ENCODE results near the gene DLX3.

Gene DLX3

GRCh38 chr17:49993423-49994060, 1.5 kb downstream of the DLX3 start:
- no peak overlapping the region for H2BK5ac ChIP-seq (ENCODE audit: low read depth, low read length, poor library complexity, severe bottlenecking)
- H2BK15ac ChIP-seq (ENCODE audit: low read depth, poor library complexity, severe bottlenecking) = no peak overlapping the region
- DNase-seq = no peak
- no peak overlapping the region for H2BK12ac ChIP-seq (ENCODE audit: low read length in 2 of 2)
- no peak overlapping the region for H3K23ac ChIP-seq (ENCODE audit: low read length in 2 of 2)
- H3K27me3 ChIP-seq (ENCODE audit: control insufficient read depth in 1 of 2, insufficient read depth in 1 of 2, low read length in 2 of 2) = peaks cover 75 to 77% of the 10 kb centered on the region in 2 experiments
- no peaks in the 10 kb centered on the region for H3K9me3 ChIP-seq (ENCODE audit: control insufficient read depth, low read length)
- no peak overlapping the region for H2AK5ac ChIP-seq (ENCODE audit: low read length, severe bottlenecking)
- H3K18ac ChIP-seq (ENCODE audit: low read depth in 1 of 2, low read length in 2 of 2) = no peak overlapping the region
- peak overlapping the region; percentile 82 for H3K4me2 ChIP-seq (ENCODE audit: low read length, poor library complexity, severe bottlenecking)
- no peak overlapping the region for H2BK120ac ChIP-seq (ENCODE audit: low read depth, low read length)
- H3K4me1 ChIP-seq (ENCODE audit: control insufficient read depth, insufficient read depth, low read depth, low read length) = peaks cover 35% of the 10 kb centered on the region
- H4K91ac ChIP-seq (ENCODE audit: low read length) = no peak overlapping the region
- peak overlapping the region; percentile 50 to 77 for H3K4me3 ChIP-seq (ENCODE audit: insufficient read depth in 1 of 2, low read depth in 1 of 2, low read length in 2 of 2)
- no peak overlapping the region for H3K4ac ChIP-seq (ENCODE audit: low read depth in 1 of 2, low read length in 2 of 2)
- no peak overlapping the region for H3K27ac ChIP-seq (ENCODE audit: low read length, poor library complexity, severe bottlenecking)
- no peak overlapping the region for H2AFZ ChIP-seq (ENCODE audit: low read depth, low read length)
- H4K8ac ChIP-seq (ENCODE audit: low read length) = no peak overlapping the region
- no peaks in the 10 kb centered on the region for H3K79me1 ChIP-seq (replicated peaks; ENCODE audit: low read length, poor library complexity, severe bottlenecking)
- under 1% methylated on average over 54 of the region's 77 CpGs for WGBS
- peak overlapping the region; percentile 68 for H3K9ac ChIP-seq (ENCODE audit: low read length)
- no peak overlapping the region for H3K14ac ChIP-seq (ENCODE audit: low read length in 2 of 2)
- H3K36me3 ChIP-seq (ENCODE audit: control insufficient read depth in 1 of 2, insufficient read depth in 2 of 2, low read depth in 1 of 2, low read length in 2 of 2) = no peaks in the 10 kb centered on the region

DNA sequence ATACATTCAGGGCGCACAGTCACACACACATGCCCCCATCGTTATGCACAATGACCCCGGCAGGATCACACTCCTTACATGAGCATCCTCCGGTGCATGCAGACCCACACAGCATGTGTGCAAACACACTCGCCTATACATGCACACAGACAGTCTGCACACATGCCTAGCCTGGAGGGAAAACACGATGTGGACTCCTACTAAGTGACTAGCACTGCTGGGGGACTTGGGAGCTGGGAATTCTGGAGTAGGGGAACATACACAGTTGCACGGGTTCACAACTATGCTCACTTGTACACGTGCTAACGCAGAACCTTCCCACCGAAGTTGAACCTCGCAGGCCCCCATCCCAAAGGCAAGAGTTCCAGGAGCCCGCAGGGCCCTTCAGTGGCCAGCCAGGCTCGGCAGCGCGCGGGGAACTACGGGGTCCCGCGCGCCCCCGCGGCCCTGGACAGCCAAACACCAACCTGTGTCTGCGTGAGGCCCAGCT, 2.0 kb downstream of the DLX3 start:
- H3K27me3 ChIP-seq (ENCODE audit: control insufficient read depth in 1 of 2, insufficient read depth in 1 of 2, low read length in 2 of 2) = peaks cover 78 to 82% of the 10 kb centered on the region in 2 experiments
- no peak overlapping the region for H3K18ac ChIP-seq (ENCODE audit: low read depth in 1 of 2, low read length in 2 of 2)
- H2BK5ac ChIP-seq (ENCODE audit: low read depth, low read length, poor library complexity, severe bottlenecking) = no peak overlapping the region
- no peak overlapping the region for H4K91ac ChIP-seq (ENCODE audit: low read length)
- H2BK15ac ChIP-seq (ENCODE audit: low read depth, poor library complexity, severe bottlenecking) = no peak overlapping the region
- peaks cover 36% of the 10 kb centered on the region for H3K4me1 ChIP-seq (ENCODE audit: control insufficient read depth, insufficient read depth, low read depth, low read length)
- no peak overlapping the region for H2BK120ac ChIP-seq (ENCODE audit: low read depth, low read length)
- no peak overlapping the region for H2AK5ac ChIP-seq (ENCODE audit: low read length, severe bottlenecking)
- no peaks in the 10 kb centered on the region for H3K79me1 ChIP-seq (replicated peaks; ENCODE audit: low read length, poor library complexity, severe bottlenecking)
- H3K4me2 ChIP-seq (ENCODE audit: low read length, poor library complexity, severe bottlenecking) = peak overlapping the region; percentile 82
- peak overlapping the region; percentile 50 to 77 for H3K4me3 ChIP-seq (ENCODE audit: insufficient read depth in 1 of 2, low read depth in 1 of 2, low read length in 2 of 2)
- H2BK12ac ChIP-seq (ENCODE audit: low read length in 2 of 2) = no peak overlapping the region
- no peak for DNase-seq
- no peaks in the 10 kb centered on the region for H3K36me3 ChIP-seq (ENCODE audit: control insufficient read depth in 1 of 2, insufficient read depth in 2 of 2, low read depth in 1 of 2, low read length in 2 of 2)
- H3K27ac ChIP-seq (ENCODE audit: low read length, poor library complexity, severe bottlenecking) = no peak overlapping the region
- H3K14ac ChIP-seq (ENCODE audit: low read length in 2 of 2) = no peak overlapping the region
- H3K23ac ChIP-seq (ENCODE audit: low read length in 2 of 2) = no peak overlapping the region
- no peak overlapping the region for H3K4ac ChIP-seq (ENCODE audit: low read depth in 1 of 2, low read length in 2 of 2)
- H4K8ac ChIP-seq (ENCODE audit: low read length) = no peak overlapping the region
- no peaks in the 10 kb centered on the region for H3K9me3 ChIP-seq (ENCODE audit: control insufficient read depth, low read length)
- H2AFZ ChIP-seq (ENCODE audit: low read depth, low read length) = no peak overlapping the region
- WGBS = 11% methylated on average over 22 of the region's 23 CpGs
- H3K9ac ChIP-seq (ENCODE audit: low read length) = no peak overlapping the region

DNA sequence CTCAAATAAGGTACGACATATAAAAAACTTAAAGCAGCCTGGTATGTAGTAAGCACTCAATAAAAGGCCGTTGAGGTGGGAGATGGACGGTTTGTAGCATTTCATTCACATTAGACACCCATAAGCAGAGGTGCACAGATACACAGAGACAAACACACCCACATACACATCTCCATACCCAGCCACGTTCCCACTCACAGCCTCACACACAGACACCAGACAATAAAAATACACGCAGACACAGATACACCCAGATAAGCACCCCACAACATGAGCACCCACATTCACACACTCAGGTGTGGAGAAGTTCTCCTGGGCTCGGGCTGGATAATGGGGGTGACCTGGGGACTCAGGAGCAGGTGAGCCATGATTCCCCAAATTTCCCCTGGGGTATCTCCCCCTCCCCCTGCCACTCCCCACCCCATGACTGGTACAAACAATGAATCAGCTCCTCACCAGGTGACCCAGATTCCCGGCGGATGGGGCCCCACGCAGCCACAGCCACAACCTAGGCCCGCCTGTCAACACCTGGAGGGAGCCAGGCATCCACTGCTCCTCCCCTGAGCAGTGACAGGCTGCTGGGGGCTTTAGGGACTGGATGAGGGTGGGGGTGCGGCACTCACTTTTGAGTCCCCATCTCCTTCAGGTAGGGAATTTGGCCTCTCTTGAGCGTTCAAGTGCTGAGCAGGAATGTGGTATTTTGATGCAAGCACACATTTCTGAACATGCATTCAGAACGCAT, 2.7 kb downstream of the DLX3 start:
- 61% methylated on average over 12 of the region's 13 CpGs for WGBS
- no peak for DNase-seq
- H3K9ac ChIP-seq (ENCODE audit: low read length) = no peak overlapping the region
- no peak overlapping the region for H2BK120ac ChIP-seq (ENCODE audit: low read depth, low read length)
- no peak overlapping the region for H4K8ac ChIP-seq (ENCODE audit: low read length)
- no peak overlapping the region for H2AK5ac ChIP-seq (ENCODE audit: low read length, severe bottlenecking)
- H3K4me1 ChIP-seq (ENCODE audit: control insufficient read depth, insufficient read depth, low read depth, low read length) = peaks cover 33% of the 10 kb centered on the region
- H3K4ac ChIP-seq (ENCODE audit: low read depth in 1 of 2, low read length in 2 of 2) = no peak overlapping the region
- H2BK5ac ChIP-seq (ENCODE audit: low read depth, low read length, poor library complexity, severe bottlenecking) = no peak overlapping the region
- no peak overlapping the region for H3K18ac ChIP-seq (ENCODE audit: low read depth in 1 of 2, low read length in 2 of 2)
- no peak overlapping the region for H3K23ac ChIP-seq (ENCODE audit: low read length in 2 of 2)
- H3K27me3 ChIP-seq (ENCODE audit: control insufficient read depth in 1 of 2, insufficient read depth in 1 of 2, low read length in 2 of 2) = peaks cover 80 to 88% of the 10 kb centered on the region in 2 experiments
- H2BK15ac ChIP-seq (ENCODE audit: low read depth, poor library complexity, severe bottlenecking) = no peak overlapping the region
- H2BK12ac ChIP-seq (ENCODE audit: low read length in 2 of 2) = no peak overlapping the region
- no peak overlapping the region for H3K27ac ChIP-seq (ENCODE audit: low read length, poor library complexity, severe bottlenecking)
- H3K36me3 ChIP-seq (ENCODE audit: control insufficient read depth in 1 of 2, insufficient read depth in 2 of 2, low read depth in 1 of 2, low read length in 2 of 2) = no peaks in the 10 kb centered on the region
- no peak overlapping the region for H3K4me3 ChIP-seq (ENCODE audit: insufficient read depth in 1 of 2, low read depth in 1 of 2, low read length in 2 of 2)
- no peaks in the 10 kb centered on the region for H3K9me3 ChIP-seq (ENCODE audit: control insufficient read depth, low read length)
- no peak overlapping the region for H3K4me2 ChIP-seq (ENCODE audit: low read length, poor library complexity, severe bottlenecking)
- H3K79me1 ChIP-seq (replicated peaks; ENCODE audit: low read length, poor library complexity, severe bottlenecking) = no peaks in the 10 kb centered on the region
- H4K91ac ChIP-seq (ENCODE audit: low read length) = no peak overlapping the region
- H3K14ac ChIP-seq (ENCODE audit: low read length in 2 of 2) = no peak overlapping the region
- H2AFZ ChIP-seq (ENCODE audit: low read depth, low read length) = no peak overlapping the region

DNA sequence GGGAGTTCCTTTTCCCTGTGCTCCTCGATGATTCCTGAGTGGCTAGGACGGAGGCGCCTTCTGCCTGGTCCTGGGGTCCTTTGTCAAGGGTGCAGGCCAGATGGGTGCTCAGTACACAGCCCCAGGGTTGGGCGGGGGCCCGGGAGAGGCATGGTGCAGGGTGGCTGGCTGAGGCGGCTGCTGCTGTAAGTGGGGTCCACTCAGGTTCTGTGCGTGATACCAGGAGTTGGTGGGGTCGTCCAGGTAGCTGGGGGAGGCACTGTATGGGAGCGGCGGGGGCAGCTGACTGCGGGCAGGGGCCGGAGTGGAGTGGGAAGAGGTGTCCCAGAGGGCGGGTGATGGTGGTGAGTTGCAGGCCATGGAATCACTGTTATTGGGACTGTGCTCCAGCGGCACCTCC, 3.6 kb downstream of the DLX3 start:
- peaks cover 85 to 93% of the 10 kb centered on the region in 2 experiments for H3K27me3 ChIP-seq (ENCODE audit: control insufficient read depth in 1 of 2, insufficient read depth in 1 of 2, low read length in 2 of 2)
- H2BK12ac ChIP-seq (ENCODE audit: low read length in 2 of 2) = no peak overlapping the region
- no peak overlapping the region for H2AK5ac ChIP-seq (ENCODE audit: low read length, severe bottlenecking)
- no peak overlapping the region for H3K4me3 ChIP-seq (ENCODE audit: insufficient read depth in 1 of 2, low read depth in 1 of 2, low read length in 2 of 2)
- H3K9me3 ChIP-seq (ENCODE audit: control insufficient read depth, low read length) = no peaks in the 10 kb centered on the region
- peak overlapping the region; percentile 34 for H2BK5ac ChIP-seq (ENCODE audit: low read depth, low read length, poor library complexity, severe bottlenecking)
- no peak for DNase-seq
- H3K14ac ChIP-seq (ENCODE audit: low read length in 2 of 2) = no peak overlapping the region
- H4K8ac ChIP-seq (ENCODE audit: low read length) = no peak overlapping the region
- no peak overlapping the region for H3K27ac ChIP-seq (ENCODE audit: low read length, poor library complexity, severe bottlenecking)
- no peak overlapping the region for H3K18ac ChIP-seq (ENCODE audit: low read depth in 1 of 2, low read length in 2 of 2)
- no peak overlapping the region for H2BK120ac ChIP-seq (ENCODE audit: low read depth, low read length)
- no peak overlapping the region for H3K4ac ChIP-seq (ENCODE audit: low read depth in 1 of 2, low read length in 2 of 2)
- H2AFZ ChIP-seq (ENCODE audit: low read depth, low read length) = no peak overlapping the region
- no peak overlapping the region for H3K4me2 ChIP-seq (ENCODE audit: low read length, poor library complexity, severe bottlenecking)
- no peaks in the 10 kb centered on the region for H3K79me1 ChIP-seq (replicated peaks; ENCODE audit: low read length, poor library complexity, severe bottlenecking)
- H3K9ac ChIP-seq (ENCODE audit: low read length) = no peak overlapping the region
- no peak overlapping the region for H3K23ac ChIP-seq (ENCODE audit: low read length in 2 of 2)
- H3K36me3 ChIP-seq (ENCODE audit: control insufficient read depth in 1 of 2, insufficient read depth in 2 of 2, low read depth in 1 of 2, low read length in 2 of 2) = no peaks in the 10 kb centered on the region
- WGBS = 76% methylated on average over 13 of the region's 14 CpGs
- no peak overlapping the region for H4K91ac ChIP-seq (ENCODE audit: low read length)
- peaks cover 27% of the 10 kb centered on the region for H3K4me1 ChIP-seq (ENCODE audit: control insufficient read depth, insufficient read depth, low read depth, low read length)
- no peak overlapping the region for H2BK15ac ChIP-seq (ENCODE audit: low read depth, poor library complexity, severe bottlenecking)
